ENCODE results near the gene FSTL4.

- TF ChIP-seq CTCF (IDR thresholded peaks at IDR 0.05) (no peak), POLR2A (IDR thresholded peaks at IDR 0.05) (no peak)
Measured at GRCh38 chr5:133494232-133494922, 118.0 kb downstream of the FSTL4 start.
